GM12873 (cell line): ENCODE data around the gene CARS2.

Experiments
- CTCF ChIP-seq: IDR thresholded peaks from 2 replicates; pipeline ENCODE4 v1.5.1; 2012; ENCODE audit warnings: low read depth, mild to moderate bottlenecking, moderate library complexity, low read length, control low read depth; ENCODE audit not compliant: insufficient read depth; ENCODE audit errors: missing control alignments

Gene CARS2

GRCh38 chr13:110642291-110642981 is 63.5 kb downstream of the CARS2 start:
- TF ChIP-seq CTCF: no peak

GRCh38 chr13:110641055-110642015 is 64.6 kb downstream of the CARS2 start:
- TF ChIP-seq CTCF: no peak

GRCh38 chr13:110640591-110641029 is 65.3 kb downstream of the CARS2 start:
- TF ChIP-seq CTCF: no peak

GRCh38 chr13:110639935-110640334 is 66.0 kb downstream of the CARS2 start:
- no peak for TF ChIP-seq CTCF

GRCh38 chr13:110638814-110639806 is 66.8 kb downstream of the CARS2 start:
- TF ChIP-seq CTCF: no peak

- TF ChIP-seq CTCF: no peak
Measured at GRCh38 chr13:110638257-110638656, 67.7 kb downstream of the CARS2 start.
